GM12875 (cell line): ENCODE results near the gene NUCB1.
"Not testable (repeated sequence)": the region's sequence is repeated elsewhere in the genome, so short reads cannot be mapped to it uniquely, and the experiment has no call there.

Source experiments
- H3K4me3 ChIP-seq: one replicate; pipeline ENCODE4 v1.5.1; 2011; ENCODE audit warnings: low read depth, low read length, control low read depth
- CTCF ChIP-seq: IDR thresholded peaks from 2 replicates; pipeline ENCODE4 v1.5.1; 2011; ENCODE audit warnings: low read depth, mild to moderate bottlenecking, control low read depth, inconsistent platforms, low read length, moderate library complexity, borderline replicate concordance; ENCODE audit not compliant: insufficient read depth

NUCB1 gene

DNA sequence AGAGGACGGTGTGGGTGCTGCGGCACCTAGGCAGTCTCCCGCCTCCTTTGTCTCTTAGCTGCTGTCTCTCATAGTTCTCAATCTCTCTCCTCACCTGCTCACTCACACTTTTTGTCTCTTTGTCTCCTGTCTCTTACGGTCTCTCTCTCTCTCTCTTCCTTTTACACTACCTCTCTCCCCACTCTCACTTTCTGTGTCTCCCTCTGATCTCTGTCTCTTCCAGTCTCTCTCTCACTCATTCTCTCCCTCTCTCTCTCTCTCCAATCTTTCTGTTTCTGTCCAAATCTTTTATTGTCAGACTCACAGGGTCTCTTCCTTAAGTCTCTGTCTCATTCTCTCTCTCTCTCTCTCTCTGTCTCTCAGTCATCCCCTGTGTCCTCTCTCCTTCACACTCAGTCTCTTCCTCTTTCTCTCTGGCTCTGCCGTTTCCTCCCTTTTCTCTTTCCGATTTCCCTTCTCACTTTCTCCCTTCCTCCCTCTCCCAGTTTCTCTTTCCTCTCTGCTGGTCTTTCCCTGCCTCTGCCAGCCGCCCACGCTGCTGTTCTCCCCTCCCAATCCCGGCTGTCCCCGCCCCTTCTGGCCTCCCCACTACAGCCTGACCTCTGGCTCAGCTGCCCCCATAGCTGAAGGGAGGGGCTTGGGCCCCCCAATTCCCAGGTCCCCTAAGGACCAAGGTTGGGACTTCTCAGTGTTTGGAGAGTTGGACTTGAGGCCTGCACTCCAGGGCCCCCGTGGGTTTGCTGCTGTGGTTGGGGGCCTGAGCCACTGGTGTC lies 31.8 kb upstream of the NUCB1 start, which contains the start of gene PLEKHA4:
Gene PLEKHA4, minus strand, starts transcription at position 504 of the 773 bp plus-strand sequence. CDS start 997 bp downstream, outside the sequence.
- no peak within 1 kb of the TSS for H3K4me3 ChIP-seq
- no peak for TF ChIP-seq CTCF

DNA sequence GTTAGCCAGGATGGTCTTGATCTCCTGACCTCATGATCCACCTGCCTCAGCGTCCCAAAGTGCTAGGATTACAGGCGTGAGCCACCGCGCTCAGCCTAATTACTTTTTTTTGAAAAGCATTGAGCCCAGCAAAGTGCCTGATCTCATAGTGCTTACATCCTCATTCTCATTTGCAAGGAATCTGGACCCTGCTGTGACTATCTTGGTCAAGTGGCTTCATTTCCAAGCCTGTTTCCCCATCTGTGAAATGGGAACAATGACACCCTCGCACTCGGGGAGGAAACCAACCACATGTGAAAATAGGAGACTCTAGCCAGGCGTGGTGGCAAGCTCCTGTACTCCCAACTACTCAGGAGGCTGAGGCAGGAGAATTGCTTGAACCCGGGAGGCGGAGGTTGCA lies 30.1 kb upstream of the NUCB1 start:
- no peak overlapping the region for H3K4me3 ChIP-seq

DNA sequence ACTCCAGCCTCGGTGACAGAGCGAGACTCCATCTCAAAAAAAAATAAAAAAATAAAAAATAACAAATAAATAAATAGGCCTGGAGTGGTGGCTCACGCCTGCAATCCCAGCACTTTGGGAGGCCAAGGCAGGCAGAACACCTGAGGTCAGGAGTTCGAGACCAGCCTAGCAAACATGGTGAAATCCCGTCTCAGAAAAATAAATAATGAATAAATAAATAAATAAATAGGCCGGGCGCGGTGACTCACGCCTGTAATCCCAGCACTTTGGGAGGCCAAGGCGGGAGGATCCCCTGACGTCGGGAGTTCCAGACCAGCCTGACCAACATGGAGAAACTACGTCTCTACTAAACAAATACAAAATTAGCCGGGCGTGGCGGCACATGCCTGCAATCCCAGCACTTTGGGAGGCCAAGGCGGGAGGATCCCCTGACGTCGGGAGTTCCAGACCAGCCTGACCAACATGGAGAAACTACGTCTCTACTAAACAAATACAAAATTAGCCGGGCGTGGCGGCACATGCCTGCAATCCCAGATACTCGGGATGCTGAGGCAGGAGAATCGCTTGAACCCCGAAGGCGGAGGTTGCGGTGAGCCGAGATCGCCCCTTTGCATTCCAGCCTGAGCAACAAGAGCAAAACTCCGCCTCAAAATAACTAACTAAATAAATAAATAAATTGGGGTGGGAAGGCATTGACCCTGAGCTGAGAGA lies 28.5 kb upstream of the NUCB1 start:
- H3K4me3 ChIP-seq: not testable (repeated sequence)

More for the DNA sequence above, 30.1 kb upstream of the NUCB1 start:
- TF ChIP-seq CTCF: no peak

DNA sequence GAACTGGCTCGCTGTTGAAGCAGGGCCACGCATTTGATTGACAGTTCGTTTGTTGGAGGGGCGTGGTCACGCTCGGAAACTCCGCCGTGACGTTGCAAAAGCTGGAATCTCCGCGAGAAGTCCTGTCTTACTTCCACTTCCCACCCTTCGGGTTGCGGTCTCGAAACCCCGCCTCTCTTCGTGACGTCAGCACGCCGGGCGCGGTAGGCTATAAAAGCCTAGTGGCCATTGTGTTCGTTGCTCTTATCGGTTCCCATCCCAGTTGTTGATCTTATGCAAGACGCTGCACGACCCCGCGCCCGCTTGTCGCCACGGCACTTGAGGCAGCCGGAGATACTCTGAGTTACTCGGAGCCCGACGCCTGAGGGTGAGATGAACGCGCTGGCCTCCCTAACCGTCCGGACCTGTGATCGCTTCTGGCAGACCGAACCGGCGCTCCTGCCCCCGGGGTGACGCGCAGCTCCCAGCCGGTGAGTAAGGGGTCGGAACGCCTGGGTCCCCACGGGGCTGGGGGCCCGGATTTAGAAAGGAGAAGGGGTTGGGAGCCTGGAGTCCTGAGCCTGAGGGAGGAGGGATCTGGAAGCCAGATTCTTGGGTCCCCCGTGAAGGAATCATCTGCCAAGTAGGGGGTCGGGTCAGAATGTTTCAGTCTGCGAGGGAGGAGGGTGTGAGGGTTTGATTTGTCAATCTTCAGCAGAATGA lies 27.8 kb upstream of the NUCB1 start, which contains the start of gene PPP1R15A:
Gene PPP1R15A, plus strand, starts transcription at position 240 of the 702 bp plus-strand sequence. CDS start 813 bp downstream, outside the sequence.
- TF ChIP-seq CTCF: no peak
- peak within 1 kb of the TSS; percentile 73 for H3K4me3 ChIP-seq

GRCh38 chr19:48872884-48873475 lies 27.1 kb upstream of the NUCB1 start:
- peak overlapping the region; percentile 73 for H3K4me3 ChIP-seq
- no peak for TF ChIP-seq CTCF

DNA sequence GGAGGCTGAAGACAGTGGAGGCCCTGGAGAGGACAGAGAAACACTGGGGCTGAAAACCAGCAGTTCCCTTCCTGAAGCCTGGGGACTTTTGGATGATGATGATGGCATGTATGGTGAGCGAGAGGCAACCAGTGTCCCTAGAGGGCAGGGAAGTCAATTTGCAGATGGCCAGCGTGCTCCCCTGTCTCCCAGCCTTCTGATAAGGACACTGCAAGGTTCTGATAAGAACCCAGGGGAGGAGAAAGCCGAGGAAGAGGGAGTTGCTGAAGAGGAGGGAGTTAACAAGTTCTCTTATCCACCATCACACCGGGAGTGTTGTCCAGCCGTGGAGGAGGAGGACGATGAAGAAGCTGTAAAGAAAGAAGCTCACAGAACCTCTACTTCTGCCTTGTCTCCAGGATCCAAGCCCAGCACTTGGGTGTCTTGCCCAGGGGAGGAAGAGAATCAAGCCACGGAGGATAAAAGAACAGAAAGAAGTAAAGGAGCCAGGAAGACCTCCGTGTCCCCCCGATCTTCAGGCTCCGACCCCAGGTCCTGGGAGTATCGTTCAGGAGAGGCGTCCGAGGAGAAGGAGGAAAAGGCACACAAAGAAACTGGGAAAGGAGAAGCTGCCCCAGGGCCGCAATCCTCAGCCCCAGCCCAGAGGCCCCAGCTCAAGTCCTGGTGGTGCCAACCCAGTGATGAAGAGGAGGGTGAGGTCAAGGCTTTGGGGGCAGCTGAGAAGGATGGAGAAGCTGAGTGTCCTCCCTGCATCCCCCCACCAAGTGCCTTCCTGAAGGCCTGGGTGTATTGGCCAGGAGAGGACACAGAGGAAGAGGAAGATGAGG lies 26.4 kb upstream of the NUCB1 start:
- no peak for TF ChIP-seq CTCF
- H3K4me3 ChIP-seq: peak overlapping the region; percentile 73
